Measurements from ENCODE around the gene G3BP1. TPM values are rescaled to one million over a fixed set of nuclear protein-coding genes. Genes with fewer than 3 reads are reported as not detected.
A peak's percentile ranks its signal among the peaks of the same experiment; 100 is the strongest.

G3BP1 gene
- total RNA-seq, 1 donor from 2014 or later, result 184 TPM

DNA sequence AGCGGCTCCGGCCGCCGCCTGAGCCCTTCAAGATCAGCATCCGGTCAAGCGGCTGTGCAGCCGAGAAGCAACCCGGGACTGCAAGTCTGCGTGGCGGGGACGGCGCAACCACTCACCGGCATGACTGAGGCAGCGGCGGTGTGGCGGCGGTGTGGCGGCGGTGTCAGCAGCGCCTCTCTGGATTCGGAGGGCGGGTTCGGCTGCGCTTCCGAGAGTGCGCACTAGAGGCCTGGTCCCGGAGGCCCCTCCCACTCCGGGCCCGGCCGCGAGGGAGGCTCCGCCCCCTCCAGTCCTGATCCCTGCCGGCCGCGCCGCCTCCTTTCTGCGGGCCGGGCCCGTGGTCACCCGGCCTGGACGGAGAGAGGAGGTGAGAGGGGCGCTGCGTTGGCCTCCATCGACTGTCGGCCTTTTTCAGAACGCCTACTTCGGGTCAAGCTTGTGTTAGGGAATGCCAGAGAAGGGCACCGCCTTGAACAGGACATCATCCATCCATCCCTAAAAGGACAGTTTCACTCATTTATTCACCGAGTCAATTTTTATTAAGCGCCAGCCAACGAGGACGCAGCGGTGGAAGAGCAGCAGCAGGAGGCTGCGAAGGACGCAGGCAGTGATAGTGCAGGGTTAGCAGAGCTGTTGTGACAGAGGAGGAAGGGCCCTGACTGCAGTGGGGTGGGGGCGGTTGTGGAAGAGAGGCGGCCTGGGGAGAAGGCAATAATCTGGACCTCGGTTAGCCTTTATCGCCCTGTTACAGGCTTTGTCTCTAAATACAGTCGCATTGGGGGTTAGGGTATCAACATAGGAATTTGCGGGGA is 13.1 kb upstream of the G3BP1 start, which contains the start of gene ATOX1:
TSS of gene ATOX1 (minus strand) at position 202 of the 812 bp plus-strand sequence. CDS start at position 122, 80 bp downstream.
- Mint-ChIP-seq H3K9me3 (ENCODE audit: unreplicated experiment) (no peaks in the 10 kb centered on the region), H3K36me3 (ENCODE audit: unreplicated experiment) (peaks cover 2% of the 10 kb centered on the region), H3K4me3 (ENCODE audit: unreplicated experiment) (peak within 1 kb of the TSS; percentile 90), H3K27ac (ENCODE audit: unreplicated experiment) (peak within 1 kb of the TSS; percentile 94), H3K27me3 (ENCODE audit: unreplicated experiment) (no peaks in the 10 kb centered on the region), H3K4me1 (ENCODE audit: unreplicated experiment) (peaks cover 32% of the 10 kb centered on the region)
- DNase-seq (ENCODE audit: extremely low spot score, unreplicated experiment), result peak; percentile 96
- TF ChIP-seq CTCF (IDR thresholded peaks at IDR 0.05), result no peak

DNA sequence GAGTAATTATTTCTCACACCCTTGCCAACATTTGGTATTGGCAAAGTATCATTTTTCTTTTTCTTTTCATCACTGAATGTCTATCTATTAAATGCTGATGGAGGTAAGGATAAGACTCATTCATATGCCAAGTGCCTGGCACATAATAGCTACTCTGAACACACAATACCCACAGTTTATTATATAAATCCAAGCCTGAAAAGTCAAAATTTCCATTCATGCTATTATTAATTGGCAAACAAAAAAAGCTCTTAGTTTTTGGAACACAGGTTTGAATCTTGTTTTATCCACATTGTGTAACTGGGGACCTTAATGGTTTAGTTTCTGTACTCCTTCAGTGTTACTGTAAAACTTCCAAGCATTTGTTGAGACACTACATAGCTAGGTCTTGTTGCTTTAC is 7.0 kb upstream of the G3BP1 start:
- no peak for DNase-seq (ENCODE audit: extremely low spot score, unreplicated experiment)

DNA sequence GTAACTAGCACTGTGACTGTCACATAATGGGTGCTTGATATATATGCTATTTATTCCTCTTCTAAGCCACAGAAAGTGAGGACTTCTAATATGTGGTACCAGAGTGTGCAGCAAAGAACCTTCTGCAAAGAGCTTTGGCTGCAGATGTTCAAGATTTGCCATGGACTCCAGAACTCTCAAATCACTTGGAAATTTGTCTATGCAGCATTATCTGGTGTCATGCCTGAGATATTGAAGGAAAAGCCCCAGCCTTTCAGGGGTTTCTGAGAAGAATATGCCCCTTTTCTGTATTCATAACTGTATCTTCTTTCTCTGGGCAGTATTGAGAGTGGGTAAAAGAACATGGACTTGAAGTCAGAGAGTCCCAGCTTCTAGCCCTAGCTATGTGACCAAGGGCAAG is 4.8 kb upstream of the G3BP1 start:
- no peaks in the 10 kb centered on the region for H3K27me3 Mint-ChIP-seq (ENCODE audit: unreplicated experiment)
- H3K4me1 Mint-ChIP-seq (ENCODE audit: unreplicated experiment), result peaks cover 5% of the 10 kb centered on the region
- no peak overlapping the region for H3K4me3 Mint-ChIP-seq (ENCODE audit: unreplicated experiment)
- H3K36me3 Mint-ChIP-seq (ENCODE audit: unreplicated experiment), result no peaks in the 10 kb centered on the region
- no peaks in the 10 kb centered on the region for H3K9me3 Mint-ChIP-seq (ENCODE audit: unreplicated experiment)
- TF ChIP-seq CTCF (IDR thresholded peaks at IDR 0.05), result no peak
- no peak for DNase-seq (ENCODE audit: extremely low spot score, unreplicated experiment)
- no peak overlapping the region for H3K27ac Mint-ChIP-seq (ENCODE audit: unreplicated experiment)

More for the DNA sequence above, 7.0 kb upstream of the G3BP1 start:
- Mint-ChIP-seq H3K9me3 (ENCODE audit: unreplicated experiment) (no peaks in the 10 kb centered on the region), H3K27ac (ENCODE audit: unreplicated experiment) (no peak overlapping the region), H3K36me3 (ENCODE audit: unreplicated experiment) (no peaks in the 10 kb centered on the region), H3K4me3 (ENCODE audit: unreplicated experiment) (no peak overlapping the region), H3K27me3 (ENCODE audit: unreplicated experiment) (no peaks in the 10 kb centered on the region), H3K4me1 (ENCODE audit: unreplicated experiment) (peaks cover under 1% of the 10 kb centered on the region)
- TF ChIP-seq CTCF (IDR thresholded peaks at IDR 0.05), result no peak

GRCh38 chr5:151770383-151771258 is 1.1 kb upstream of the G3BP1 start:
- no peak for DNase-seq (ENCODE audit: extremely low spot score, unreplicated experiment)
- TF ChIP-seq CTCF (IDR thresholded peaks at IDR 0.05), result no peak
- Mint-ChIP-seq H3K4me3 (ENCODE audit: unreplicated experiment) (no peak overlapping the region), H3K36me3 (ENCODE audit: unreplicated experiment) (no peaks in the 10 kb centered on the region), H3K27ac (ENCODE audit: unreplicated experiment) (no peak overlapping the region), H3K27me3 (ENCODE audit: unreplicated experiment) (no peaks in the 10 kb centered on the region), H3K4me1 (ENCODE audit: unreplicated experiment) (peaks cover 29% of the 10 kb centered on the region), H3K9me3 (ENCODE audit: unreplicated experiment) (no peaks in the 10 kb centered on the region)
